IMR-90 (cell line): ENCODE results near the gene STK40.

ENCODE experiments used
- CEBPB ChIP-seq: IDR thresholded peaks from 2 replicates; pipeline ENCODE4 v1.6.1; 2012; ENCODE audit warnings: low read depth, low read length, improper control_type of control experiment
- CTCF ChIP-seq: conservative IDR thresholded peaks from 2 replicates; pipeline ENCODE4 v1.5.1; 2012; ENCODE audit warnings: mild to moderate bottlenecking, low read depth, low read length, improper control_type of control experiment
- POLR2A ChIP-seq: IDR thresholded peaks from 2 replicates; pipeline ENCODE4 v1.6.1; 2012; ENCODE audit warnings: mild to moderate bottlenecking, low read depth, low read length

- no peak for TF ChIP-seq CTCF
- TF ChIP-seq POLR2A: no peak
- no peak for TF ChIP-seq CEBPB
Measured at GRCh38 chr1:36419140-36419539, 33.4 kb upstream of the STK40 start.
